Stomach (tissue), 4 donors: ENCODE results near the gene THOP1.

Source experiments
- POLR2A ChIP-seq, 4 donors: fragments of 450-650 bp; IDR thresholded peaks; one replicate each; pipeline ENCODE4 v1.6.1; 2016; ENCODE audit warnings: antibody characterized with exemption in 4 of 4, control low read depth in 2 of 4, mild to moderate bottlenecking in 1 of 4, moderate library complexity in 1 of 4
- TF ChIP-seq, protein P1 (sequence below), 7 experiments: fragments of 450-650 bp in 4 of 7; fragments of 200-600 bp in 3 of 7; sonication (generic) in 3 of 7; IDR thresholded peaks; one replicate each; pipeline ENCODE4 v1.5.1; 2016 to 2019; ENCODE audit warnings: antibody characterized with exemption in 7 of 7, control low read depth in 2 of 7, mild to moderate bottlenecking in 1 of 7

DNA sequence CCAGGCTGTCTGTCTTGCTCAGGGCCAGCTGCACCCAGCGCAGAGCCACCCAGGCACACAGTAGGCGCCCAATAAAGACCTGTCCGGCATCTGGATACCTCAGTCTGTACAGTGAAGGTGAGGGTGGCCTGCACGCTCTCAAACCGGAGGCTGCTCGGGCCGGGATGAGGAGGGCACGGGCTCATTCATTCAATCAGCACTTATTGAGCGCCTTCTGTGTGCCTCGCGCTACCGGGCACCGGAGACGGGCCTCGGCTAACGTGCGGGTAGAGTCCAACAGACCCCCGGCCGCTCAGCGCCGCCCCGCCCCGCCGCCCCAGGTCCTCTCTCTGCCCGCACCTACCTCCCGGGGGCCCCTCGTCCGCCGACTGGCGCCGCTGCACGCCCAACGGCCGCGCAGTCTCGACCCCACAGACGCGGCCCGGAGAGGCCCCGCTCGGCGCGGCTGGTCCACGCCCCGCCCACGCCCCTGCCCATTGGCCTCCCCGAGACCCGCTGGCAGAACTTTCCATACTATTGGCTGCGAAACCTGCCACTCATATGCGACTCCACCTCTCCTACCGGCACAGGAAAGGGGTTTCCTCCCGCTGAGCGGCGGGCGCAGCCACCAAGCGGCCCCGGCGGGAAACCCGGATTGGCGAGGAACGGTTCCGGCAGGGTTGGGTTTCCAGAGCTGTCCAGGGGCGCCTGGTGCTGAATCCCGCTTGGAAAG lies 45.5 kb upstream of the THOP1 start, which contains the start of gene SLC39A3:
- TF ChIP-seq, protein P1, sequence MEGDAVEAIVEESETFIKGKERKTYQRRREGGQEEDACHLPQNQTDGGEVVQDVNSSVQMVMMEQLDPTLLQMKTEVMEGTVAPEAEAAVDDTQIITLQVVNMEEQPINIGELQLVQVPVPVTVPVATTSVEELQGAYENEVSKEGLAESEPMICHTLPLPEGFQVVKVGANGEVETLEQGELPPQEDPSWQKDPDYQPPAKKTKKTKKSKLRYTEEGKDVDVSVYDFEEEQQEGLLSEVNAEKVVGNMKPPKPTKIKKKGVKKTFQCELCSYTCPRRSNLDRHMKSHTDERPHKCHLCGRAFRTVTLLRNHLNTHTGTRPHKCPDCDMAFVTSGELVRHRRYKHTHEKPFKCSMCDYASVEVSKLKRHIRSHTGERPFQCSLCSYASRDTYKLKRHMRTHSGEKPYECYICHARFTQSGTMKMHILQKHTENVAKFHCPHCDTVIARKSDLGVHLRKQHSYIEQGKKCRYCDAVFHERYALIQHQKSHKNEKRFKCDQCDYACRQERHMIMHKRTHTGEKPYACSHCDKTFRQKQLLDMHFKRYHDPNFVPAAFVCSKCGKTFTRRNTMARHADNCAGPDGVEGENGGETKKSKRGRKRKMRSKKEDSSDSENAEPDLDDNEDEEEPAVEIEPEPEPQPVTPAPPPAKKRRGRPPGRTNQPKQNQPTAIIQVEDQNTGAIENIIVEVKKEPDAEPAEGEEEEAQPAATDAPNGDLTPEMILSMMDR (IDR thresholded peaks at IDR 0.05) = peak in 2 of 7 experiments; percentile 33 to 41
- TF ChIP-seq POLR2A (IDR thresholded peaks at IDR 0.05) = no peak
